ENCODE data around the gene CACNG7.

Gene CACNG7

DNA sequence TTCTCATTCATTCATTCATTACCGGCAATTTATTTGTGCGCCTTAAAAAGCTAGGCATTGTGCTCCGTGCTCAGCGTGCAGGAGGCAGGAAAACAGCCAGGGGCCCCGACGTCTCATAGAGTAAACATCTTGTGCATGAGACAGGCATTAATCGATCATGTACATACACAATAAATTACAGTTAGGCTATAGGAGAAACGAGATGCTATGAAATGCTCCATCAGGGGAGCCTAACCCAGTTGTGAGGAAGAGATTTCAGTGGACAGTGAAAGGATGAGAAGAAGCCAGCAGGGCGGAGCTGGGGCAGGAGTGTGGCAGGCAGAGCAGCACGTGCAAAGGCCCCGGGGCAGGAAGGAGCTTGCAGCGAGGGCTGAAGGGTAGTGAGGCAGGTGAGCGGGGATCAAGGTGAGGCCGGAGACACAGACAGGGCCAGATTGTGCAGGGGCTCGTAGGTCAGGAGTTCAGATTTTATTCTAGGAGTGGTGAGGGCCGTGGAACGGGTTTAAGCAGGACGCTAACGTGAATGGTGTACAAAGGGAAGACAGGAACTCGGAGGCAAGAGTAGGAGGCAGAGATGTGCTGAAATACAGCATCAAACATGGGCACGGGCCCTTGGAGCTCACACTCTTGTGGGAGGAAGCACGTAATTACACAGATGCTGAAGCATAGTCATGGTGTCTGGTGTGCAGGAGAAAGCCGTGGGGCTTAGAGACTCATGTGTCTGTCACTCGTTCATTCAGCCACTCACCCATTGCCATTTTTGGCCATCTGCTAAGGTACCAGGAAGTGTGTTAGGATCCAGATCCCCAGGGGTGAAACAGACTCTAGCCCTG lies 74.6 kb downstream of the CACNG7 start:
- no peak for DNase-seq

DNA sequence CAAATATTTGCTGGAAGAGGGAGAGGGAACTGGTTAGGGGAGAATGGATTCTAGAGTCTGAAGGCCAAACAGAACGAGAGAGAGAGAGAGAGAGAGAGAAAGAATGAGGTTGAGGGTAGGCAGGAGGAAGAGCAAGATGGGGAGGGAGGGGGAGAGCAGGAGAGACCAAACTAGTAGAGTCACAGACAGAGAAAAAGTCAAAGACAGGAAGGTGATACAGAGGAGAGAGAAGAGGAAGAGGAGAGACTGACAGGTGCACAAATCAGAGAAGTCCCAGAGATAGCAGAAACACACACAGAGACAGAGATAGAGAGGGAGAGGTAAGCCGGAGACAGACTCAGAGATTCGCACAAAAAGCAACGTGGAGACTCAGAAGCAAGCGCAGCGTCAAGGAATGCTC lies 76.8 kb downstream of the CACNG7 start:
- DNase-seq, result no peak

DNA sequence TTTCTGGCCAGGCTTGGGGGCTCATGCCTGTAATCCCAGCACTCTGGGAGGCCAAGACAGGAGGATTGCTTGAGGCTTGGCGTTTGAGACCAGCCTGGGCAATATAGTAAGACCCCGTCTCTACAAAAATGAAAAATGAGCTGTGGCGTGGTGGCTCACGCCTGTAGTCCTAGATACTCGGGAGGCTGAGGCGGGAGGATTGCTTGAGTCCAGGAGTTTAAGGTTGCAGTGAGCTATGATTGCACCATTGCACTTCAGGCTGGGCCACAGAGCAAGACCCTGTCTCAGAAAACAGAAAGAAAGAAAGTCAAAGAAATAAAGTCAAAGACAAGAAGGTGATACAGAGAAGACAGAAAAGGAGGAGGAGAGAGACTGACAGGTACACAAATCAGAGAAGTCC lies 79.9 kb downstream of the CACNG7 start:
- no peak for DNase-seq

DNA sequence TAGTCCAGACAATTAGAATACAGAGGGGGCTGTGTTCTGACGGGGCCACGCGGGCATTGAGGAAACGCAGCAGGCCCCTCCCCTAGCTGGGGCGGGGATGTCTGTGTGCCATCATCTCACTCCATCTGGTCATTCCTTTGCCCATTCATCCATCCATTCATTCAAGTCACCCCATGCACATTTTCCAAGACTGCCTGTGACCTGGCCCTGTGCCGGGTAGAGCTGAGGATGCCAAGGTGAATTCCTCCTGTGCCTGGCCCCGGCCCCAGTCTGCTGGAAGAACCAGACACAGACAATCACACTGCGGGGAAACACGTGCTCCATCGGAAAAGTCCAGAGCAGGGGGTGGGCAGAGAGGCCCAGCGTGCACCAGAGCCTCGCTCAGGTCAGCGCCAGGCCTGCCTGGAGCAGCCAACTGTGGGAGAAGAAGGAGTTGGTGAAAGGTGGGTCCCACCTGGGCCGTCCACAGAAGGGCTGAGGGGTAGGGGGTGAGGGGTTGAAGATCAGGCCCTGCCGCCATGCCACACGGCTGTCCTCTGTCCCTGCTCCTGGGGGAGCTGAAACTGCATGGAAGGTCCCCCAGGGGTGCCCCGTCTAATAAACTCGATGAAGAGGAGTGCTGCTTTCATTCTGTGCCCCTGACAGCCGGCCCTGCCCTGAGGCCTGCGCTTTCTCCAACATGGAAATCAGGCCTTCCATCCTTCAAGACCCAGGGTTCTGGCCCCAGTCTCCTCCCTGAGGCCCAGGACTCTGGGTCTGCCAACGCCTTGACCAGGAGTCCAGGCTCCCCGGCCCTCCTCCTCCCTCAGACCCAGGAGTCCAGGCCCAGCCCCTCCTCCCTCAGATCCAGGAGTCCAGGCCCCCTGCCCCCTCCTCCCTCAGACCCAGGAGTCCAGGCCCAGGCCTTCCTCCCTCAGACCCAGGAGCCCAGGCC lies 80.8 kb downstream of the CACNG7 start:
- DNase-seq, result no peak

DNA sequence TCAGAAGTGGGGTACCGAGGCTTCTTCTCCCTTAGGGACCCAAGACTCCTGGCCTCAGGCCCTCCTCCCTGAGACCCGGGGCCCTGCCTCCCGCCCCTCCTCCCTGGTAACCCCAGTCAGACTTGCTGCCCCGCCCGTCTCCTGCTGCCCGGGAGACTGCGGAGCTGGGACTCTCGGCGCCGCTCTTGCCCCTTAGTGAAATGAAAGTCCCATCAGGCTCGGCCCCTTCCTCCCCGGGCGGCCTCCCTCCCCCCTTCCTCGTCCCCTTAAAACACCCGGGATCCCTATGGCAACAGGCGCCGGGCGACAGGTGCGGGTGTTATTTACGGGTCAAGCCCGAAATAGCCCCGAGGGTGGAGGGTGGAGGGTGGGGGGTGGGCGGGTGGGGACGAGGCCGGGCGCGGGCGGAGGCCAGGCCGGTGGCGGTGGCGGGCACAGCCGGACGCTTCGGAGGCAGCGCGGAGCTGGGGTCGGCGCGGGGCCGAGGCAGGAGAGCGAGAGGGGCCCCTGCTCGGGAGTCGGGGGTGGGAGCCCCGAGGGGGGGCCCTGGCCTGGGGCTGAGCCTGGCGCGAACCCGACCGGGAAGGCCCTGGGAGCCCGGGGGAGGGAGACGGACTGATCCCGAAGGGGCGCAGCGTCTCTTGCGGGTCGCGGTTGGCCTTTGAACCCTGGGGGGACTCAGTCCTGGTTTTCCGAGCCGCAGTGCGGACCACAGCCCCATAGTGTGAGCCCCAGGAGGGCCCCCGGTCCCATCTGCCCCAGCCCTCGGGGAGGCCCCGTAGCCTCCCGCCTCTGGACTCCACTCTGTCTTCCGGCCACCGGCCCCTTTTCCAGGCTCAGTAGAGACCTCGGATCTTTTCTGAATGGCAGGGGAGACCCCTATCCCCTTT lies 82.4 kb downstream of the CACNG7 start, which contains the start of gene CACNG6:
TSS of gene CACNG6 (plus strand) at position 414 of the 890 bp plus-strand sequence. CDS start 1,241 bp downstream, outside the sequence.
- DNase-seq, result peak; percentile 75

DNA sequence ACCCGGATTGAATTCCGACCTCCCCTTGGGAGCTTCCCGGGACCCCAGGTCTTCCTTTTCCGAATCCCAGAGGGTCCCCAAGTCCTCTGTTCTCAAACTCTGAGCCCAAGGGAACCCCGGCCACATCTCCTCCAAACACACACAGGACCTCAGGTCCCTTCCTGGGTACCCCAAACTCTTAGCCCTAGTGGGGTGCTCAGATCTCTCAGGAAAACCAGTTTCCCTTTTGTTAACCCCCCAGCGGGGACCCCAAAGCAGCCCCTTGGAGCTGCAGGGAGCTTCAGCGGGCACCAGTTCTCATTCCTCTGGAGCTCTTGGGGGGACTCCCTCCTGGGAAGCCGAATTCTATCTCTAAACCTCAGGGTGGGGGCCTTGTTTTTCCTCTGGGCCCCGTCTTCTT lies 83.1 kb downstream of the CACNG7 start:
- DNase-seq, result no peak

DNA sequence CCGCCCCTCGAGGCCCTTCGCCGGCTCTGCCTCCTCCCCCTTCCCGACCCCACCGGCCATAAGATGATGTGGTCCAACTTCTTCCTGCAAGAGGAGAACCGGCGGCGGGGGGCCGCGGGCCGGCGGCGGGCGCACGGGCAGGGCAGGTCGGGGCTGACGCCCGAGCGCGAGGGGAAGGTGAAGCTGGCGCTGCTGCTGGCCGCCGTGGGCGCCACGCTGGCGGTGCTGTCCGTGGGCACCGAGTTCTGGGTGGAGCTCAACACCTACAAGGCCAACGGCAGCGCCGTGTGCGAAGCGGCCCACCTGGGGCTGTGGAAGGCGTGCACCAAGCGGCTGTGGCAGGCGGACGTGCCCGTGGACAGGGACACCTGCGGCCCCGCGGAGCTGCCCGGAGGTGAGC lies 83.7 kb downstream of the CACNG7 start:
- no peak for DNase-seq

DNA sequence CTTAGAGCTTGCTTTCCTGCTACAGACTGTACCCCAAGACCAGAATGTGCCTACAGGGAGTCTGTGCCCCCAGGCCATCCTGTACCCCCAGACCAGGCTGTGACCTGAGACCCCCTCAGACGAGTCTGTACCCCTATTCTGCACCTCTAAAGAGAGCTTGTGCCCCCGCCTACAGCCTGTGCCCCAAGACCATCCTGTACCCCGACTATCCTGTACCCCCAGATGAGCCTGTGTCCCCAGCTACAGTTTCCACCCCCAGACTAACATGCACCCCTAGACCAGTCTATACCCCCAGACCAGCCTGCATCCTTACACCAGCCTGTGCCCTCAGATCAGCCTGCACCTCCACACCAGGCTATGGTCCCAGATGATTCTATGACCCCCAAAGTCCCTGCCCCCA lies 84.4 kb downstream of the CACNG7 start:
- DNase-seq, result no peak
